ENCODE measurements around the gene LACRT.

LACRT gene

GRCh38 chr12:54605138-54605970, 29.3 kb downstream of the LACRT start:
- Histone ChIP-seq H3K9me3 (ENCODE audit: insufficient read depth, low read length, severe bottlenecking) (no peaks in the 10 kb centered on the region), H3K79me2 (ENCODE audit: insufficient read depth, low read length) (no peaks in the 10 kb centered on the region), H3K4me2 (ENCODE audit: insufficient read depth, low read length) (no peak overlapping the region), H3K9ac (ENCODE audit: low read depth, low read length) (no peak overlapping the region), H3K27me3 (ENCODE audit: insufficient read depth, low read length, poor library complexity) (peaks cover 7% of the 10 kb centered on the region), H3K4me1 (ENCODE audit: insufficient read depth, low read length) (no peaks in the 10 kb centered on the region), H4K20me1 (ENCODE audit: insufficient read depth, low read length) (no peaks in the 10 kb centered on the region), H3K4me3 (ENCODE audit: low read depth in 1 of 2, low read length in 2 of 2) (no peak overlapping the region), H3K27ac (ENCODE audit: low read length) (no peak overlapping the region), H3K36me3 (ENCODE audit: insufficient read depth, low read length) (no peaks in the 10 kb centered on the region), H2AFZ (ENCODE audit: low read depth, low read length) (no peak overlapping the region)
- ATAC-seq (ENCODE audit: insufficient read depth, low read depth) (no peak), DNase-seq (no peak)
- no peak for TF ChIP-seq EZH2 (IDR thresholded peaks at IDR 0.05; ENCODE audit: borderline replicate concordance, low read depth, low read length, severe bottlenecking)
- TF ChIP-seq, protein P1, sequence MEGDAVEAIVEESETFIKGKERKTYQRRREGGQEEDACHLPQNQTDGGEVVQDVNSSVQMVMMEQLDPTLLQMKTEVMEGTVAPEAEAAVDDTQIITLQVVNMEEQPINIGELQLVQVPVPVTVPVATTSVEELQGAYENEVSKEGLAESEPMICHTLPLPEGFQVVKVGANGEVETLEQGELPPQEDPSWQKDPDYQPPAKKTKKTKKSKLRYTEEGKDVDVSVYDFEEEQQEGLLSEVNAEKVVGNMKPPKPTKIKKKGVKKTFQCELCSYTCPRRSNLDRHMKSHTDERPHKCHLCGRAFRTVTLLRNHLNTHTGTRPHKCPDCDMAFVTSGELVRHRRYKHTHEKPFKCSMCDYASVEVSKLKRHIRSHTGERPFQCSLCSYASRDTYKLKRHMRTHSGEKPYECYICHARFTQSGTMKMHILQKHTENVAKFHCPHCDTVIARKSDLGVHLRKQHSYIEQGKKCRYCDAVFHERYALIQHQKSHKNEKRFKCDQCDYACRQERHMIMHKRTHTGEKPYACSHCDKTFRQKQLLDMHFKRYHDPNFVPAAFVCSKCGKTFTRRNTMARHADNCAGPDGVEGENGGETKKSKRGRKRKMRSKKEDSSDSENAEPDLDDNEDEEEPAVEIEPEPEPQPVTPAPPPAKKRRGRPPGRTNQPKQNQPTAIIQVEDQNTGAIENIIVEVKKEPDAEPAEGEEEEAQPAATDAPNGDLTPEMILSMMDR (IDR thresholded peaks at IDR 0.05; ENCODE audit: borderline replicate concordance, extremely low read depth, low read length, poor library complexity, severe bottlenecking): no peak

GRCh38 chr12:54604436-54604835, 30.3 kb downstream of the LACRT start:
- H3K9me3 ChIP-seq (ENCODE audit: insufficient read depth, low read length, severe bottlenecking): no peaks in the 10 kb centered on the region
- DNase-seq: no peak
- TF ChIP-seq, protein P1 (IDR thresholded peaks at IDR 0.05; ENCODE audit: borderline replicate concordance, extremely low read depth, low read length, poor library complexity, severe bottlenecking): no peak
- TF ChIP-seq EZH2 (IDR thresholded peaks at IDR 0.05; ENCODE audit: borderline replicate concordance, low read depth, low read length, severe bottlenecking): no peak
- H3K36me3 ChIP-seq (ENCODE audit: insufficient read depth, low read length): no peaks in the 10 kb centered on the region
- no peak for ATAC-seq (ENCODE audit: insufficient read depth, low read depth)
- H3K9ac ChIP-seq (ENCODE audit: low read depth, low read length): no peak overlapping the region
- H3K4me1 ChIP-seq (ENCODE audit: insufficient read depth, low read length): no peaks in the 10 kb centered on the region
- H3K4me3 ChIP-seq (ENCODE audit: low read depth in 1 of 2, low read length in 2 of 2): no peak overlapping the region
- no peak overlapping the region for H3K27ac ChIP-seq (ENCODE audit: low read length)
- no peaks in the 10 kb centered on the region for H3K79me2 ChIP-seq (ENCODE audit: insufficient read depth, low read length)
- H2AFZ ChIP-seq (ENCODE audit: low read depth, low read length): no peak overlapping the region
- peaks cover 7% of the 10 kb centered on the region for H3K27me3 ChIP-seq (ENCODE audit: insufficient read depth, low read length, poor library complexity)
- H4K20me1 ChIP-seq (ENCODE audit: insufficient read depth, low read length): no peaks in the 10 kb centered on the region
- no peak overlapping the region for H3K4me2 ChIP-seq (ENCODE audit: insufficient read depth, low read length)

DNA sequence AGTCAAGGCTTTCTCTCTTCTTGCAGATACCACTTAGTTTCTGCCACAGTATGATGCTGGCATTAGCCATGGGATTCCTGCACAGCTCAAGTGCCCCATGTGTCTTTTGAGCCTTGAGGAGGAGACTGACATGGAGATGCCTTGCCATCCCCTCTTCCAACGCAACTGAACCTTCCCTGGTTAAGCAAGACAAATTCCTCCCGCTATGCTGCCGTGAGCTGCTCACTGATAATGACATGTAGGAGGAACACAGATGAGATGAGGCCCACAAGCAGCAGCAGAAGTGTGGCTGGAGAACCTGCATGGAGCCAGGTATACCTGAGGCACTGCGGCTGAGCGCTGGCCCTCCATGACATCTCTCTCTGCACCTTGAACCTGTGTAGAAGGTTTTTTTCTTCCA, 30.8 kb downstream of the LACRT start:
- no peaks in the 10 kb centered on the region for H3K9me3 ChIP-seq (ENCODE audit: insufficient read depth, low read length, severe bottlenecking)
- no peak for ATAC-seq (ENCODE audit: insufficient read depth, low read depth)
- no peak for TF ChIP-seq EZH2 (IDR thresholded peaks at IDR 0.05; ENCODE audit: borderline replicate concordance, low read depth, low read length, severe bottlenecking)
- TF ChIP-seq, protein P1 (IDR thresholded peaks at IDR 0.05; ENCODE audit: borderline replicate concordance, extremely low read depth, low read length, poor library complexity, severe bottlenecking): no peak
- H4K20me1 ChIP-seq (ENCODE audit: insufficient read depth, low read length): no peaks in the 10 kb centered on the region
- H3K9ac ChIP-seq (ENCODE audit: low read depth, low read length): no peak overlapping the region
- no peaks in the 10 kb centered on the region for H3K4me1 ChIP-seq (ENCODE audit: insufficient read depth, low read length)
- no peak overlapping the region for H2AFZ ChIP-seq (ENCODE audit: low read depth, low read length)
- H3K27ac ChIP-seq (ENCODE audit: low read length): no peak overlapping the region
- no peak overlapping the region for H3K4me3 ChIP-seq (ENCODE audit: low read depth in 1 of 2, low read length in 2 of 2)
- peaks cover 4% of the 10 kb centered on the region for H3K27me3 ChIP-seq (ENCODE audit: insufficient read depth, low read length, poor library complexity)
- H3K36me3 ChIP-seq (ENCODE audit: insufficient read depth, low read length): no peaks in the 10 kb centered on the region
- H3K79me2 ChIP-seq (ENCODE audit: insufficient read depth, low read length): no peaks in the 10 kb centered on the region
- H3K4me2 ChIP-seq (ENCODE audit: insufficient read depth, low read length): no peak overlapping the region
- DNase-seq: no peak

Measured in DND-41 (cell line).